Epithelial cell of proximal tubule (primary cell): ENCODE results near the gene PANX2. TPM values are rescaled to one million over a fixed set of nuclear protein-coding genes. Genes with fewer than 3 reads are reported as not detected.

Experiments
- DNase-seq: peaks from one replicate; pipeline ENCODE4 v3.0.0-alpha.2; 2011; ENCODE audit warnings: low read depth
- H3K4me3 ChIP-seq: 2 replicates; pipeline ENCODE4 v1.5.1; 2011; ENCODE audit warnings: low read depth, mild to moderate bottlenecking, low read length
- CTCF ChIP-seq: conservative IDR thresholded peaks from 2 replicates; pipeline ENCODE4 v1.5.1; 2012; ENCODE audit warnings: low read depth, mild to moderate bottlenecking, low read length
- total RNA-seq: library from RNA; depleted of rRNA; stranded (reverse); fragments of >200 nt; gene quantifications from 2 replicates; pipeline ENCODE4 v1.2.3, GENCODE V29; 2015

The PANX2 gene
- total RNA-seq, 1 donor from 2014 or later: 0.12 TPM

DNA sequence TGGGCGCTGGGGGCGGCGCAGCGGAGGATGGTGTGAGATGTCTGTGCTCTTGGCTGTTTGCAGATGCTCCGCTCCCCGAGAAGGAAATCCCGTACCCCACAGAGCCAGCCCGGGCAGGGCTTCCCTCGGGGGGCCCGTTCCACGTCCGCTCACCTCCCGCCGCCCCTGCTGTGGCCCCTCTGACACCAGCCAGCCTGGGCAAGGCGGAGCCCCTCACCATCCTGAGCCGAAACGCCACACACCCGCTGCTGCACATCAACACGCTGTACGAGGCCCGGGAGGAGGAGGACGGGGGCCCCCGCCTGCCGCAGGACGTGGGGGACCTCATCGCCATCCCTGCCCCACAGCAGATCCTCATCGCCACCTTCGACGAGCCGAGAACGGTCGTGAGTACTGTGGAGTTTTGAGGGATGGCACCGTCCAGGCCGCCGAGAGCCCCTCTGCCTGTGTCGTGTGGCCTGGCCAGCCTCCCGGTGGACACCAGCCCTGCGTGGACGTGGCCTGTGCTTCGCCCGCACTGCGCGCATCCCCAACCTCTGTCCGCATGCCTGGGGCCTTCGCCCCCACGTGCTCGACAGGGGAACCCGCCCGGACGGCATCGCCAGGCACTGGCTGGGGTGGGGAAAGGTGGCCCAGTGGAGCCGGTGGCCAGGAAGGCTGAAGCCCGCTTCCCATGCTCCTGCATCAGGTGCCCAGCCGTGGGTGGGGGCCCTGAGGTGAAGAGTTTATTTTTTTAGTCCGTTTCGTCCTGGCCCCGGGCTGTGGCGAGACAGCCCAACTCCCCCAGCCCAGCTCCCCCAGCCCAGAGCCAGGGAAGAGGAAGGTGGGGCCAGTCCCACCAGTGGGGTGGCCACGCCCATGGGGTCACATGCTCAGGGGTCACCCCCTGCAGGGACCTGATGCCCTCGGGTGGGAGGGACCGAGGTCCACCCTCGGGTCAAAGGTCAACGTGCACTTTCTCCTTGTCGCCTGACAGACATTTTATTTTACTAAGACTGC is 8.6 kb downstream of the PANX2 start:
- TF ChIP-seq CTCF: no peak
- no peak overlapping the region for H3K4me3 ChIP-seq
- DNase-seq: no peak

DNA sequence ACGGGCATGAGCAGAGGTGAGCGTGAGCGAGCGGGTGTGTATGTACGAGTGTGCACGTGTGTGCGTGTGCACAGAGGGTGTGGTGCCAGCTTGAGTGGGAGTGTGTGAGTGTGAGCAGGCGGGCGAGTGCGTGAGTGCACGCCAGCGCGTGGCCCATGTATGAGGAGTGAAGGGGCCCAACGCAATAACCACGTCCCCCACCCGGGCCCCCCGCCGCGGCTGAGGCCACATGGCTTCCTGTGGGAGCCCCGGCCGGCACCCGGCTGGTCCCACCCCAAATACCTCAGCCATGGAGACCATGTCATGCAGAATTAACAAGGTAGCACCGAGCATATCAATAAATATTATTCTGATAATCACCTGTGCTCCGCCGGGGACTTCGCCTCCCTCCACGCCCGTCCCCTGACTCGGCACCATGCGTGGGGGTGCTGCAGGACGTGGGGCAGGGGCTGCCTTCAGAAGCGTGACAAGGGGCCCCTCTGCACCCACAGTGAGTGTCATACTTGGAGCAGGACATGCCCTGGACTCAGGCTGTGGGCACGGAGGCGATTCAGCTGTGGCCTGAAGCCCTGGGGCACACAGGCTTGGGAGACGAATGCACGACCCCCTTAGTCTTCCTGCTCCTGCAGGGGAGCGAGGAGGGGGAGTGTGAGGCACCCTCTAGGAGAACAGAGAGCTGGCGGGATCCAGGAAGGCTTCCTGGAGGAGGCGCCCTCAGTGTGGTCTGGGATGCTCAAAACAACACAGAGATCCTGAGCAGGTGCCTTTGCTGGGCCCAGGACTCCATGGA is 9.6 kb downstream of the PANX2 start:
- H3K4me3 ChIP-seq: no peak overlapping the region
- DNase-seq: no peak
- no peak for TF ChIP-seq CTCF

GRCh38 chr22:50180727-50181521 is 10.4 kb downstream of the PANX2 start:
- TF ChIP-seq CTCF: no peak
- DNase-seq: no peak
- no peak overlapping the region for H3K4me3 ChIP-seq

- DNase-seq: no peak
- no peak for TF ChIP-seq CTCF
- no peak overlapping the region for H3K4me3 ChIP-seq
These were observed 11.9 kb downstream of the PANX2 start for GRCh38 chr22:50182176-50183081.

DNA sequence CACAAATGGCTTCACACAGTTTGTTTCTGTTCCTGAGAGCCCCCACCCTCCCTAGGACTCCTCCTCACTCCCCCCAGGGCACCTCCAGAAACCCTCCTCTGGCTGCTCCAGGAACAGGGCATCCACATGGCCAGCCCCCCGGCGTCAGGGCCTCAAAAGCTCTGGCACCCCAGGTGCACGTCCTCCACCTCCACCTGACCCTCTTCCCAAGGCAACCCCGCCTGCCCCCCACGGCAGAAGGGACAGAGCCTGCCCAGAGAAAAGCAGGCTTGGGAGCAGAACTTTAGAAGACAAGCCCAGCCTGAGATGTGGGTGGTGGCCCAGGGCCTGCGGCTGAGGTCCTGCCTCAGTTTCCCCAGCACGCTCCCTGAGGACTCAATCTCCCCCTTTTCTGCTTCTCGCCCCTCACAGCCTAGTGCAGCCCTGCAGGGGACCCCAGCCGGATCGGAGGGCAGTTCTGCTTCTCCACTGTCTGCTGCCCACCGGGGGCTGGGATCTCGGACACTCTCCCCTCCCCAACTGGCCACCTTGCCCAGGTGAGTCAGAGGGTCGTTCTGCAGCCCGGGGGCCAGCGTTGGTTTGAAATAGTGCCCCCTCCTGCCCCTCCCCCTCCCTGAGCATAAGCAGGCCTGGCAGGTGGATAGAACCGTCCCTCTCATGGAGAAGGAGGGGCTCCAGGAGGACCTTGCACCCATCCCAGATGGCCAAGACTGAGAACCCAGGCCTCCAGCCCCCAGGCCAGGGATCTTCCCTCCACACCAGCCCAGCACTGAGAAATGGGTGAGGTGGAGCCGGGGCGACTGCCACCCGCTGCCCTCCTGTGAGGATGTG is 12.8 kb downstream of the PANX2 start:
- no peak for DNase-seq
- no peak for TF ChIP-seq CTCF

More for the DNA sequence above, 12.8 kb downstream of the PANX2 start:
- no peak overlapping the region for H3K4me3 ChIP-seq
